ENCODE data around the gene NRG4.
"Not testable (repeated sequence)": the region's sequence is repeated elsewhere in the genome, so short reads cannot be mapped to it uniquely, and the experiment has no call there.

The NRG4 gene

GRCh38 chr15:75924576-75924975, 87.6 kb downstream of the NRG4 start:
- no peak for DNase-seq

GRCh38 chr15:75923756-75924155, 88.5 kb downstream of the NRG4 start:
- DNase-seq: peak; percentile 12

- peak; percentile 49 for DNase-seq
These were observed 90.2 kb downstream of the NRG4 start for GRCh38 chr15:75921732-75922703.

GRCh38 chr15:75920079-75920478, 92.1 kb downstream of the NRG4 start:
- no peak for DNase-seq

- DNase-seq: no peak
These were observed 94.1 kb downstream of the NRG4 start for GRCh38 chr15:75918135-75918534.

GRCh38 chr15:75916978-75917377, 95.2 kb downstream of the NRG4 start:
- no peak for DNase-seq

GRCh38 chr15:75910355-75910754, 101.9 kb downstream of the NRG4 start:
- not testable (repeated sequence) for DNase-seq

- no peak for DNase-seq
These were observed 107.0 kb downstream of the NRG4 start for GRCh38 chr15:75905231-75905630.

GRCh38 chr15:75903331-75904239, 108.6 kb downstream of the NRG4 start, which contains the start of gene FBXO22:
Gene FBXO22, plus strand, starts transcription at chr15:75903878. Its CDS starts 86 bp downstream, at chr15:75903964.
- DNase-seq: peak; percentile 90

GRCh38 chr15:75902129-75902557, 110.1 kb downstream of the NRG4 start:
- no peak for DNase-seq

- no peak for DNase-seq
These were observed 111.6 kb downstream of the NRG4 start for GRCh38 chr15:75900577-75900976.

- DNase-seq: no peak
These were observed 116.5 kb downstream of the NRG4 start for GRCh38 chr15:75895731-75896130.

GRCh38 chr15:75891895-75892294, 120.3 kb downstream of the NRG4 start:
- DNase-seq: no peak
